HG03103 (cell line): ENCODE results near the gene DGKG.

Experiments used
- ATAC-seq: cut with Tn5 transposase; IDR thresholded peaks from one replicate; pipeline ENCODE4 v1.9.1; 2021; ENCODE audit warnings: low read depth; ENCODE audit not compliant: unreplicated experiment

DGKG gene

DNA sequence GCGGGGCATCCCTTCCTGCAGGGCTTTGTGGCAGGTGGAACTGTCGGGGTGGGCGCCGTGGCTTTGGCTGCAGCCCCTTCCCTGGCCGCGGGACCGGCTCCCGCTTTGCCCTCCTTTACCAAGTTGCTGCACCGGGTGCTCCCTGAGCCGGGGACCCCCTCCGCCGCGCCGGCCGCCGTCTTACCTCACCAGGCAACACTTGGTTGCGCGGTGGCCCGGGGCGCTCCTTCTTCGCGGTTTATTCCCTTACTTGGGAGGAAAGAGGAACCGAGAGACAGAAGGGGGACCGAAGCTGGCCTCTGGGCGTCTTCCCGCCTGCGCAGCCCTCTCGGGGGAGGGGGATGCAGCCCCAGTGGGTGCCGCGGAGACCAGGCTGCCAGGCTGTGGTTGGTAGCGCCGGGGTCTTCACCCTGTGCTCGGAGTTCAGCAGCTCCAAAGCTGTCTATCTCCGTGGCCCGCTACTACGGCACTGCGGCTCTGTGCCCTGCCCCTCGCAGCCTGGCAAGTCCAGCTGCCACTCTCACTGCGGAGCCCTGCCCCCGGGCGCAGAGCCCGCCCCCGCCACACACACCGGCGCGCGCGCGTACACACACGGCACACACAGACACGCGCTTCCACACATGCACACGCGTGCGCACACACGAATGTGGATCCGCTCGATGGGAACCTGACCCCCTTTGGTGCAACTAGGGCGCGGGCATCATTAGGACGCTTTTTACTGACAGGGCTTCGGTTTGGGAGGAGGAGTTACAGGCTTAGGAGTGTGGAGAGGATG, at the start of gene DGKG:
TSS of gene DGKG (minus strand) at position 473 of the 775 bp plus-strand sequence. CDS start 41,775 bp downstream, outside the sequence.
- peak; percentile 69 for ATAC-seq

GRCh38 chr3:186411089-186411488, 49.1 kb upstream of the DGKG start:
- ATAC-seq: no peak

DNA sequence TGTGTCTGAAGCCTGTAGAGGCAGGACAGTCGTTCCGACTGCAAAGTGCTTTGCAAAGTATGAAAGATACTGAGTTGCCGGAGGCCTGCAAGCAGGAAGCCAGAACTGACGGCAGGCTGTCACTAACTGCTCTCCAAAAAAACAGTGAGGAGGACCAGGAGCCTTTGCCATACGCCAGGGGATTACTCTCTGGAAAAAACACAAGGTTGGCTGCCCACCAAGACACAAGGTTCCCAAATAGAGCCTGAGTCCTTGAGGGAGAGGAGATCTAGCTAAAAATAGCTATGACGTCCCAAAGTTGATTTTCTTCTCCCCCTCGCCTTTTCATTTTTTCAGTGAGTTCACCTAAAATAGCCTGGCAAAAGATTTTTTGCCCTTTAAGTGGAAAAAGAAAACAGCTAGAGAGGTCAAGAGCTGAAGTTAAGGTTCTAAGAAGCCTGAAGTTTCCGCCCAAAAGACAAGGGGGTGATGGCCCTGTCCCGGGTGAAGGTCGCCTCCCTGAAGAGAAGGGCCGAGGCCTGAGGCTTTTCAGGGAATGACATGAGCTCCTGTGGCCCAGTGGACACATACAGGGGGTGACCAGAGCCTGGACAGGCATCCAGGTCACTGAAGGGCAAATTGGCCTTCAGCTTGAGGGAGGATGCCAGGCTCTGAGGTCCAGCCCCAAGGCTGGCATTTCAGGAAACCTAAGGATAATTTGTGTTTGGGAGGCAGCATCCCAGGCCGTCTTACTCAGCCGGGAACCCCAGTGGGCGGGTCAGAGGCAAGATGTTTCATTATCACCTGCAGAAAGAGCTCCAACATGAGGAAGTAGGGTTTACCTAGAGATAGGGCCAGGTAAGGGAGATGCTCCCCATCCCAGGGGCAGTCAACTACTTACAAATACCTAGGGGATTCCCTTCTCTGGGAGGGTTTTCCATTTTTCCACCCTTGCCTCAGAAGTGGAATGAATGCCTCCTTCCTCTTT, 44.9 kb upstream of the DGKG start:
- no peak for ATAC-seq

DNA sequence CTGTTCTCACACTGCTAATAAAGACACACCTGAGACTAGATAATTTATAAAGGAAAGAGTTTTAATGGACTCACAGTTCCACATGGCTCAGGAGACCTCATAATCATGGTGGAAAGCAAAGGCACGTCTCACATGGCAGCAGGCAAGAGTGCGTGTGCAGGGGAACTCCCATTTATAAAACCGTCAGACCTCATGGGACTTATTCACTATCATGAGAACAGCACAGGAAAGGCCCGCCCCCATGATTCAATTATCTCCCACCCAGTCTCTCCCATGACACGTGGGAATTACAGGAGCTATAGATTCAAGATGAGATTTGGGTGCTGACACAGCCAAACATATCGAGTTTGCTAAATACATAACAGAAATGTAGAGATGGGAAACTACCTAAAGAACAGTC, 39.5 kb upstream of the DGKG start:
- ATAC-seq: no peak

GRCh38 chr3:186400662-186401061, 38.6 kb upstream of the DGKG start:
- ATAC-seq: no peak

DNA sequence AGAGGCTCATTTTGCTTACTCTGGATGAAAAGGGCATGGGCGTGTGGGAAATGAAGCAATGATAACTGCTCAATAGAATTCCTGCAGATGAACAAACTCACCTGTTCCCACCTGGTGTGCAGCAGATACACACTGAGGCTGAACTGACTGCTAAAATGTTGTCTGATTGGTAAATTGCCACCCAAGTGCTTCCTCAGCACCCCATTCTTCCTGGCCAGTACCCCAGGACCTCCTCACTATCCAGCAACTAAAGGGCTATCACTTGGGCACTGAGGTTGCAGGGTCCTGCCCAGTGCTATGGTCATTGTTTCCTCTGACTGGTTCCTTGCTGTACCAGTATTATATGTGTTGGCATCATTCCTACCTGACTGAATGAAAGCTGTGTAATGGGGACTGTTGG, 38.0 kb upstream of the DGKG start:
- no peak for ATAC-seq

DNA sequence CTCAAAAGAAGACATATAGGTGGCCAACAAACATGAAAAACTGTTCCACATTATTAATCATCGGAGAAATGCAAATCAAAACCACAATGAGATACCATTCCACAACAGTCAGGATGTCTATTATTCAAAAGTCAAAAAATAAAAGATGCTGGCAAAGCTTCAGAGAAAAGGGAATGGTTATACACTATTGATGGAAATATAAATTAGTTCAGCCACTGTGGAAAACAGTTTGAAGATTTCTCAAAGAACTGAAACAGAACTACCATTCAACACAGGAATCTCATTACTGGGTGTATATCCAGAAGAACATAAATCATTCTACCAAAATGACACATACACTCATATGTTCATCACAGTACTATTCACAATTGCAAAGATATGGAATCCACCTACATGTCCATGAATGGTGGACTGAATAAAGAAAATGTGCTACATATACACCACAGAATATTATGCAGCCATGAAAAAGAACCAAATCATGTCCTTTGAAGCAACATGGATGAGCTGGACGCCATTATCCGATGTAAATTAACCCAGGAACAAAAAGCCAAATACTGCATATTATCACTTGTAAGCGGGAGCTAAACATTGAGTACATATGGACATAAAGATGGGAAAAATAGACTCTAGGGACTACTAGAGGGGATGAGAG, 32.7 kb upstream of the DGKG start:
- ATAC-seq: no peak

DNA sequence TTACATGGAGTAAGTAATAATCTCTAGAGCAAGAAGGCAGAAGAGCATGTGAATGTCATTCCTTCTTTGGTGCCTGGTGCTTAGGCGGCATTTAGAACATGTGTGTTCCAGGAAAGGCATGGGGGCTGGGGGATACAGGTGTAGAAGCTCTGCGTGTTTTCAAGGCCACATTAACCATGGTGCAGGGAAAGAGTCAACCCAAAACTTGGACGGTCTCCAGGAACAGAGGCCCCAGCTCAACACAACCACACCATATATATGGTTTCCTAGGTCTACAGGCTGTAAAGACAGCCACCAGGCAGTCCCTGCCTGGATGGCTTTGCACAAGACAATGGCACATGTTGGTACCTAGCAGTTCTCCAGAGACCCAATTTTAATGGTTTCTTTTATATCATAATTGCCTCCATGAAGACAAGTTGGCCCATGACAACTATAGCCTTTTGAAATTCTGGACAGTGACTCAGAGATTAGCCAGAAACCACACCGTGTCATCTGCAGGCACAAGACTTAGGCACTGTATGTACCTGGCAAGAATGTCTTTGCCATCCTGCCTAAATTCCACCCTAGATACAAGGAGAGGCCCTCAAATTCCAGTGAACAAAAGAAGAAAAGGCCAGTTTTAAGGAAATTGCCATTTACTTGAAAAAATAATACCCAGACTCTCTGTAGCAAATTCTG, 25.0 kb upstream of the DGKG start:
- no peak for ATAC-seq

DNA sequence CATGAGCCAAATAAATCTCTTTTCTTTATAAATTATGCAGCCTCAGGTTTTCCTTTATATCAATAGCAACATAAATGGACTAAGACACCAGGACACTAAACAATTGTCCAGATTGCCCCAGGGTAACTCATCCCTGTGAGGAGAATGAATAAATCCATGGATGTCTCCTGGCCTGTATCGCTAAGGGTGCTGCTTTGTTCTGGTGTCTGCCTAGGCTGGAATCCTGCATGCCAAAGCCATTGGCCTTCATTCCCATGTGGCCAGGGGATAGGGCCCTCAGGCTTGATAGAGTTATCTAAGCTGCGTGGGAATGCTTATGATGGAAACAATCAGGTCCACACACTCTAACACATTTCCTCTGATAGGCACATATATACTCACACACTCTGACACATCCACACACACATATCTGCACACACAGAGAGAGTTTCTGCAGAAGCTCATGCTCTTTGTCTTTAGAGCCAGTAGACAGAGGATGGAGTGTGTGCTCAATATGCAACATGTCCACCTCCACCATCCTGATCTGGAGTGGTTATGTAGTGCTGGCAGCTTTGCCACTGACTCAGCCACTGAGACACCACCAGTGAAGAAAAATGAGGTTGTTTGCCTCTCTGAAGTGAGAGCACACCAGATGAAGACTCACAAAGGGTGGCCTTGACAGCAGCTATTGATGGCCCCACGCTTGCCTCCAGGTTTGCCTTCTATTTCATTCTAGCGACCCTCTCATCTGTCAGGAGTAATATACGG, 24.0 kb upstream of the DGKG start:
- ATAC-seq: no peak

- ATAC-seq: no peak
Measured at GRCh38 chr3:186383026-186383993, 21.3 kb upstream of the DGKG start.

DNA sequence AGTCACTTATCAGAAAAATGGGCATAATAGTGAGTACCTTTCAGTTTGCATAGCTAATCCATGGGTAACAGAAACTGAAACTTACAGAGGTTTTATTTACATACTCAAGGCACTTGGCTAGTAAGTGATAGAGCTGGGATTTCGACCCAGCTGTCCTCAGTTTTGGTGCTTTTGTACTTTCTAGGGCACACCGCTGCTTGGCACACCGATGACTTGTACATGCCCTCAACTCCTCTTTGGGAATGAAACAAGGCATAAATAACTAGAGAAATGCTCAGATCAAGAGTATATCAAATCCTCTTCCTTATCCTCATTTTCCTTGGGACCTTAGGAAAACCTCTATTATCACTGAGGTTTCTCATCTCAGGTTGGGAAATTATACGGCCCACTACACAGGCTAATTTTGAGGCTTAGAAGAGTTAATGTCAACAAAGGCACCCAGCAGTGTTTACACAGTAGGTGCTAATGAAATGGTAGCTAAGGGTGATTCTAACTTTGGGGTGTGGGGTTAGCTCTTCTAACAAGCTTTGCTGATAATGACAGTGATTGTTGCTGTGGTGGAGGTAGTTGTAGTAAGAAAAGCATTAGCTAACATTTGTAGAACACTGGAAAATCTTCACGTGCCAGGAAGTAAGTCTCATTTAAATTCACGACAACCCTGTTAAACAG, 20.3 kb upstream of the DGKG start:
- ATAC-seq: no peak

GRCh38 chr3:186381424-186382216, 19.6 kb upstream of the DGKG start:
- no peak for ATAC-seq

GRCh38 chr3:186380622-186381380, 18.8 kb upstream of the DGKG start:
- no peak for ATAC-seq

DNA sequence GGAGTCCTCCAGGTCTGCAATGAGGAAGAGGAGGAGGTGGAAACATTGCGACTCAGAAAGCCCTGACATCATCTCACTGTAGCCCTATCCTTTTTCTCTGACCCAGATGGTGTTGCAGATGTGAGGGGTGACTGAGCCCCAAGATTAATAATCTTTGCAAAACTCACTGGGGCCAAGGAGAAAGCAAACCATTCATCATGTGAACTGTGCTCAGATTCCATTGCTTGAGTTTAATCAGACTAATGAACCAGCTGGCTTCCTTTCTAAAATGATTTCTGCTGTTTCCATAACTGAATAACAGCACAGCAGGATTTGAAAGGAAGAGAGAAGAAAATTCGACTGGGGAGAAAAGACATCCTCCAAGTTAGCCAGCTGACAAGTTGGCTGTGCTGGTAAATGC, 13.4 kb upstream of the DGKG start:
- no peak for ATAC-seq

DNA sequence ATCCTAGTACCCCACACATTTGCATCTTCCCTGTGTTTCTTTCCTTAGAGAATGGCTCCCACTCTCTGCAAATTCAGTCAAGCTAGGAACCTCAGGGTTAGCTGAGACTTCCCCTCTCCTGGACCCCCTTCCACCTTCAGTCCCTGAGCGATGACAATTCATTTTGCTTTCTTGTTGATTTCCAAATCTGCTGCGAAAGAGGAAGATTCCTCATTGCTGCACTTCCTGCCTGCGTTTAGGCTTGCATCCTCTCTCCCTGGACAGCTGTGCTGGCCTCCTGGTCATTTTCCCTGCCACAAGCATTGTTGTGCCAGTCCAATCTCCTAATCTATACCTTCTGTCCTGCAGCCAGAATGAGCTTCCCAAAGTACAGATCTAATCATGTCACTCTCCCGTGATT, 12.3 kb upstream of the DGKG start:
- no peak for ATAC-seq

DNA sequence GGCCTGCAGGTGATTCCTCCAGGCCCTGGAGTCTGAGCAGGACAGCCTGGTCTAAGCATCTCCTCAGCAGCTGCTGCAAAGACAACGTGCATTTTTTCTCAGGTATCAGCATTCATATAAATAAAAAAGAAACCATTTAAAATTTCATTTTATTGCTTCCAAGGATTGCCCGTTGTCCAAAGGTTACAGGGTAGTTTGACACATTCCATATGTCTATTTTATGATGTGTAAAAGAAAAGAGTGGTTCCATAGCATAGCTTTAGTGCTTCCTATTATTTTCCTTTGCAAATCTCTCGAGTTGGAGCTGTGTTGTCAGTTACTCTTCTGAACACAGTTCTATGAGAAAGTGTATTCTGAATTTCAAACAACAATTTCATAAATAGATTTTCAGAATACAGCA, 7.2 kb upstream of the DGKG start:
- ATAC-seq: no peak

DNA sequence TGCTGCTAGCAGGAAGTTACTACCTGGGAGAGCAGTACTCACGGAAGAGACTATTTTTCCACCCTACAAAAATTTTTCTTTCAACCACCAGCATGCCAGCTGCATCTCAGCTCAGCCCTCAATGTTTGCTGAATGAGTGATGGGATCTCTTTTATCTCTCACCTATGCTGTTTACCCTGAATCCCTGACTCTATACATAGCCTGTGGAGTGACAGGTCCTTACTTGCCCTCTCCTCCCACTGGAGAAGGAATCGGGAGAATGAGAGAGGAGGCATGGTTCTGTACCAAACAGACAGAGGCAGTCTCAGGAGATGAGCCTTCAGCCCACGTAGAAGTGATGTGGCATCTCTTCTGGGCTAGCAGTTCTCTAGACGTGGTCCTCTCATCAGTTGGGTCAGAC, 6.7 kb upstream of the DGKG start:
- no peak for ATAC-seq
